ENCODE results near the gene CRLF2. TPM values are rescaled to one million over a fixed set of nuclear protein-coding genes. Genes with fewer than 3 reads are reported as not detected.
"Not testable (repeated sequence)": the region's sequence is repeated elsewhere in the genome, so short reads cannot be mapped to it uniquely, and the experiment has no call there.

CRLF2 gene, protein sequence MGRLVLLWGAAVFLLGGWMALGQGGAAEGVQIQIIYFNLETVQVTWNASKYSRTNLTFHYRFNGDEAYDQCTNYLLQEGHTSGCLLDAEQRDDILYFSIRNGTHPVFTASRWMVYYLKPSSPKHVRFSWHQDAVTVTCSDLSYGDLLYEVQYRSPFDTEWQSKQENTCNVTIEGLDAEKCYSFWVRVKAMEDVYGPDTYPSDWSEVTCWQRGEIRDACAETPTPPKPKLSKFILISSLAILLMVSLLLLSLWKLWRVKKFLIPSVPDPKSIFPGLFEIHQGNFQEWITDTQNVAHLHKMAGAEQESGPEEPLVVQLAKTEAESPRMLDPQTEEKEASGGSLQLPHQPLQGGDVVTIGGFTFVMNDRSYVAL
- total RNA-seq (ENCODE audit: insufficient read depth, low replicate concordance): 3.9 TPM

- no peak for DNase-seq (ENCODE audit: low spot score)
These were observed at the start of gene CRLF2 for GRCh38 chrX:1212532-1212931. TSS of gene CRLF2 (minus strand) at chrX:1212649. CDS start at chrX:1212634, 15 bp downstream.

DNA sequence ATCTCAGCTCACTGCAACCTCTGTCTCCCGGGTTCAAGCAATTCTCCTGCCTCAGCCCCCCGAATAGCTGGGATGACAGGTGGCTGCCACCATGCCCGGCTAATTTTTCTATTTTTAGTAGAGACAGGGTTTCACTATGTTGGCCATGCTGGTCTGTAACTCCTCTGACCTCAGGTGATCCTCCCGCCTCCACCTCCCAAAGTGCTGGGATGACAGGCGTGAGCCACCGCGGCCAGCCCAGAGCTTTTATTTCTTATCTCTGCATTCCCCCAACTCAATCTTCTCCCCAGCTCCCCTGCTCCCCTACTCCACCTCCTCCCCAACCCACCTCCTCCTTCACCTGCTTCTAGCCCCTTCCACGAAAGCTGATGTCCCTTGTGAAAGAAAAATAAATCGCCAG, 49.3 kb upstream of the CRLF2 start:
- not testable (repeated sequence) for DNase-seq (ENCODE audit: low spot score)

- DNase-seq (ENCODE audit: low spot score): no peak
These were observed 48.8 kb upstream of the CRLF2 start for GRCh38 chrX:1261285-1261684.

- no peak for DNase-seq (ENCODE audit: low spot score)
These were observed 40.4 kb upstream of the CRLF2 start for GRCh38 chrX:1252861-1253260.

DNA sequence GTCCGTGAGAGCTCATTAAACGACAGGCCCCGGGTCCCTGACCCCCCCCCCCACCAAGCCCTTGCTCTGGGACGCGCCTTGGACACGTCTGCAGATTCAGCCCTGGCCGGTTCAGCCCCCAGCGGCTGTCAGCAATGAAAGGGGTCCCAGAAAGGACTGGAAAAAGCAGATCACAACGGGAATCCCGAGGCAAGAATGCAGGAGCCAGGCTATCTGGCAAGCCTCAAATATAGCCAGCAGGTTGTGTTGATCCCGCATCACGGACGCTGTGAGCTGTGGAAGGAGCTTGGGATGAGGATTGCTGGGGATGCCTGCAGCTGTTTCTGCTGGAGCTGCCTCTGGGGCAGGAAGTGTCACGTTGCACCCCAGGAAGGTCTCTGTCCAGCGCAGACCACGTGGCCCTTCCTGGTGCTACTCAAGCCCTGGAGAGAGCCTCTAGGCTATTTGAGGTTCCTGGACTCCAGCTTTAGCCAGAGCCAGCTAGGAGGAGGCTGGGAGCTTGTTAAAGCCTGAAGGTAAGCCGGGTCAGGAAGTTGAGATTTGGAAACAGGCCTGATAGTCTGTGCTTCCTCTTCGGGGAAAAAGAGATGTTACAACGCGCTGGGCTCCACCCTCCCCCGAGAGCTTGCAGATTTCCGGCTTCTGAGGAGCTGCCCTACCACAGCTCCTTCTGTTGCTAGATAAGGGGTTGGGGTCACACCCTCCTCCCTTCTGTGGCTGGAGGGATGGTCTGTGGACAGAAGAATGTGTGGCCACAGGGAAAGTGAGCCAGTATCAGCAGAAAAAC, 36.8 kb upstream of the CRLF2 start:
- peak; percentile 83 for DNase-seq (ENCODE audit: low spot score)

GRCh38 chrX:1248331-1249061, 36.0 kb upstream of the CRLF2 start:
- DNase-seq (ENCODE audit: low spot score): peak; percentile 18

DNA sequence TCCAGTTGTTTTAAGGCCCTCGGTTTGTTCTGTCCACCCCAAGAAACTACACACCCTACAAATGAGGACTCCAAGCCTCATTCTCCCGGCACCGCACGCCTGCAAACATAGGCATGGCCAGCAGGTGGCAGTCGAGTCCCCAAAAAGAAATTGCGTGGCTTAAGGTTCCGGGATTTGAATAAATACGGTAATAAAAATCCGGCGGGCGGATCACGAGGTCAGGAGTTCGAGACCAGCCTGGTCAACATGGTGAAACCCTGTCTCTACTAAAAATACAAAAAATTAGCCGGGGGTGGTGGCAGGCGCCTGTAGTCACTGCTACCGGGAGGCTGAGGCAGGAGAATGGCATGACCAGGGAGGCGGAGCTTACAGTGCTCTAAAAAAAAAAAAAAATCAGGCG, 34.4 kb upstream of the CRLF2 start:
- peak; percentile 59 for DNase-seq (ENCODE audit: low spot score)

DNA sequence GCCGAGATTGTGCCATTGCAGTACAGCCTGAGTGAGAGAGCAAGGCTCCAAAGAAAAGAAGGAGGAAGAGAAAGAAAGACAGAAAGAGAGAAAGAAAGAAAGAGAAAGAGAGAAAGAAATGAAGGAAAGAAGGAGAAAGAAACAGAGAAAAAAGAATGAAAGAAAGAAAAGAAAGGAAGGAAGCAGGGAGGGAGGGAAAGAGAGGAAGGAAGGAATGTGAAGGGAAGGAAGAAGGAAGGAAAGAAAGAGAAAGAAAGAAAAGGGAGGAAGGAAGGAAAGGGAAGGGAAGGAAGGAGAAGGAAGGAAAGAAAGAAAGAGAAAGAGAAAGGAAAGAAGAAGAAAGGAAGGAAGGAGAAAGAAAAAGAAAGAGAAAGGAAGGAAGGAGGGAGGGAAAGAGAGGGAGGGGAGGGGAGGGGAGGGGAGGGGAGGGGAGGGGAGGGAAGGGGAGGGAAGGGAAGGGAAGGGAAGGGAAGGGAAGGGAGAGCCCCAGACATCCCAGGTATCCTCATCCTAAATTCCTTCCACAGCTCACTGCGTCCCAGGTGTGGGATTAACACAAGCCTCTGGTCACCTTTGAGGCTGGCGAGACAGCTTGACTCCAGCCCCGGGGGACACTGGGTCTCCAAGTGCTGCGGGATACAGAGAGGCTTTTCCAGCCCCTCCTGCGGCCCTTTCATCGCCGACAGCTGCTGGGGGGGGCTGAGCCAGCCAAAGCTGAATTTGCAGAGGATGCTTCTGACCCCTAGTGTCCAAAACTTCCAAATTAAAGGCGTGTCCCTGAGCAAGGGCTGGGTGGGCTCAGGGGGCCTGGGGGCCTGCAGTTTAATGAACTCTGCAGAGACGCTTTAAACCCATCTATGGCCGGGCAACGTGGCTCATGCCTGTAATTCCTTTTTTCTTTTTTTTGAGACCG, 32.0 kb upstream of the CRLF2 start:
- no peak for DNase-seq (ENCODE audit: low spot score)

DNA sequence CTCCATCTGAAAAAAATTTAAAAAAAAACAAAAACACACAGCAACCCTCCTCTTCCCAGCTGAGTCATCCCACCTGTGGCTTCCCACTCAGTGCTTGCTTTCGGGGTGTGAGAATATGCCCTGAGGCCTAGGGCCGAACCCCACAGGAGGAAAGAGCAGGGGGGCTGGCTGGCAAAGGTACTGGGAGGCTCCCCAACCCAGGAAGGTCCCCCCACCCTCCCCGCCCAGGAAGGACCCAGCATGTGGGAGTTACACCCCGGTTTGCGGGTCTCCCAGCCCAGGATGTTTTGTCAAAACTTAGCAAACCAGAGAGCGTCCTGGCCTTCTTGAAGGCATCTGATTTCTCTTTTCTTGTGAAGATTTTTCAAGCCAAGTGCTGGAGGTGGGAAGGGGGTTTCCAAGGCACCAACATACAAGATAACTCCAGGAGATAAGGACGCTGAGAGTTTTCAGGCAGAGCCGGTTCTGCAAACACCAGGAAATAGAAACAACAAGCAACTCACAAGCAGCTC, 30.5 kb upstream of the CRLF2 start:
- DNase-seq (ENCODE audit: low spot score): peak; percentile 43

GRCh38 chrX:1240551-1240950, 28.1 kb upstream of the CRLF2 start:
- DNase-seq (ENCODE audit: low spot score): not testable (repeated sequence)

GRCh38 chrX:1239681-1240142, 27.3 kb upstream of the CRLF2 start:
- DNase-seq (ENCODE audit: low spot score): peak; percentile 19

DNA sequence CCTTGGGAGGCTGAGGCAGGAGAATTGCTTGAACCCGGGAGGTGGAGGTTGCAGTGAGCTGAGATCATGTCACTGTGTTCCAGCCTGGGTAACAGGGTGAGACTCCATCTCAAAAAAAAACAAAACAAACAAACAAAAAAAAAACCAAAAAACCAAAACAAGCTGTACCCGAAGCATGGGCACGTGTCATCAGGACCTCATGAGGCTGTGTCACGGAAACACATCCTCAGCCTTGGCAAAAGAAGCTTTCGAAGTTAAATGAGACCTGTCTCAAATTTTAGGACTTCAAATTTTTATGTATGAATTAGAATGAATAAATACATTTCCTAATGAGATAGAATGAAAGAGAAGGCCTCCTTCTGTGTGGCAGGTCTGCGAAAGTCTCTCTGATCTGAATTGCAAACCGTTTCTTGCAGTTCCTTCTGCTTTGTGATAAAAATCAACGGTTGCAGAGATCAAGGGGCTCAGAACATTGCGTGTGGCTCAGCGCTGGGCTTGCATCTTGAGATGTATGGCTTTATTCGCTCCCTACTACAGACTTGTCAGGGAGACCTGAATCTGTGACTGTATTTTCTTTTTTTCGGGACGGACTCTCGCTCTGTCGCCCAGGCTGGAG, 19.5 kb upstream of the CRLF2 start:
- no peak for DNase-seq (ENCODE audit: low spot score)

DNA sequence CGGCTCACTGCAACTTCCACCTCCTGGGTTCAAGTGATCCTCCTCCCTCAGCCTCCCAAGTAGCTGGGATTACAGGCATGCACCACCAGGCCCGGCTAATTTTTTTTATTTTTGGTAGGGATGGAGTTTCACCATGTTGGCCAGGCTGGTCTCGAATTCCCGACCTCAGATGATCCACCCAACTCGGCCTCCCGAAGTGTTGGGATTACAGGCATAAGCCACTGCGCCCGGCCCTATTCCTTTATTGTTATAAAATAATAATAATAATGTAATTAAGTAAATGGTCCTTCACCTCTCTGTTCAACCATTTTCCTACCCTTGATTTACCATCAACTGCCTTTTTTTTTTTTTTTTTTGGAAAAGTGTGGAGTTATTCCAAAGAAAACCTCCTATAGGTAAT, 15.7 kb upstream of the CRLF2 start:
- not testable (repeated sequence) for DNase-seq (ENCODE audit: low spot score)

DNA sequence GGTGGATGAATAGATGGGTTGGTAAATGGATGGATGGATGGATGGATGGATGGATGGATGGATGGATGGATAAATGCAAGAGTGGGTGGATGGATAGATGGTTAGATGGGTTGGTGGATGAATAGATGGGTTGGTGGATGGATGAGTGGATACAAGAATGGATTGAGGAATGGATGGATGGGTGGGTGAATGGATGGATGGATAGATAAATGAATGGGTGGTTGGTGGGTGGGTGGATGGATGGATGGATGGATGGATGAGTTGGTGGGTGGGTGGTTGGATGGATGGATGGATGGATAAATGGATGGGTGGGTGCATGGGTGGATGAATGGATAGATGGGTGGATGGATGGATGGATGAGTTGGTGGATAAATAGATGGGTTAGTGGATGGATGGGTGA, 13.8 kb upstream of the CRLF2 start:
- DNase-seq (ENCODE audit: low spot score): no peak

DNA sequence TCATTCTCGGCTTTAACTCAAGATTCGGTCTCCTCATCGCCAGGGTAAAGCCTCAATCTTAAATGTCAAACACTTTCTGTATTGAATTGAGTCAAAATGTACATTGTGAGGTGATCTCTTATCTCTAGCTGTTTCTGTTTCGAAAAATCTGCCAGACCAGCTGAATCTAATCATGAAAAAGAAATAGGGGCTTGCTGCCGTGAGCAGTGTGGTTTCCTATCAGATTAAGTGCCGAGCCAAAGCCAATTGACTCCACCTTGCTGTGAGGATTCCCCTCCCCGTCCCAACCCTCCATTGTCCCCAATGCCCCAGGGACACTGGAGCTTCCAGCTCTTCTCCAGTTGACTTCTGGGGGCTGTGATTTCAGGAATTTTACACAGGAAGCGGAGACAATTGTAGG, 12.5 kb upstream of the CRLF2 start:
- DNase-seq (ENCODE audit: low spot score): no peak

DNA sequence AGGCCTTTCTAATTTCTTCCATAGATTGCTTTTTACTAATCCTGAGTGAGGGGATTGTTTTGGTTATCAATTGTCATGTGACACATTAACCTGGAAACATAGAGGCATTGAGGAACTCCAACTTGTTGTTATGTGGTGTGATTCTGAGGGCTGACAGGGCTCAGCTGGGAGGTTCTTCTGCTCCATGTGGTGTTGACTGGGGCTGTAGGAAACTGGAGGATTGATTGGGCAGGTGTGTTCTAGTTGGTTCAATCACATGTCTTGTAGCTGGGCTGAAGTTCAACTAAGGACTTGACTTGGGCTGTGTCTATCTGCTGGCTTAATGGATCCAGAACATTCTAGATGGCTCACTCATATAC, 10.8 kb upstream of the CRLF2 start:
- DNase-seq (ENCODE audit: low spot score): no peak

DNA sequence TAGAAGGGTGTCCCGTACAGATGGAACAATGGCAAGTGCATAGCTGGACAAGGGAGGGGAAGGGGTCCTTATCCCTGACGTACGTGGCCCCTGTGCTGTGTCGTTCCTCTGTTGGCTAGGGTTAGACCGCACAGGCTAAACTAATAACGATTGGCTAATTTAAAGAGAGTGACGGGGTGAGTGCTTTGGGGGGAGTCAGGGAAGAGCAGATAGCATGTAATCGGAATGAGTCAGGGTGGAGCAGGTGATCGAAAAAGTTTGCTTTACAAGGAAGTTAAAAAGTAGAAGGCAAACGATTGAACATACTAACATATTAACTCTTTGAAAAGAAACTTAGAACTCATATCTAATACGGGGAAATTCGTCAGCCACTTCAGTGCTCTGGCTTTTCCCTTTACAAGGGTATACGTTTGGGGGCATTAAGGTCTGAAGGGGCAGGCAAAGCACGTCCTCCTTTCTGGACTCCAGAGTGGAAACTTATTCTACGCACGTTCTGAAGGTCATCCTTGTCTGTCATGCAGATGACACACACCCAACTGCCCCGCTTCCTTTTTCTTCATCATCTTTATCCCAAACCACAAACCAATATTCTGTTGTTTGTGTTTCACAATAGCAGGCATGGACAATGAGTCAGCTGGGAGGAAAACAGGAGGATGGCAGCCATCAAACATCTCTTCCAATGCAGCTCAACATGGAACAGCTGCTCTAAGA, 10.2 kb upstream of the CRLF2 start:
- DNase-seq (ENCODE audit: low spot score): no peak

- no peak for DNase-seq (ENCODE audit: low spot score)
These were observed 8.9 kb upstream of the CRLF2 start for GRCh38 chrX:1221296-1221845.

DNA sequence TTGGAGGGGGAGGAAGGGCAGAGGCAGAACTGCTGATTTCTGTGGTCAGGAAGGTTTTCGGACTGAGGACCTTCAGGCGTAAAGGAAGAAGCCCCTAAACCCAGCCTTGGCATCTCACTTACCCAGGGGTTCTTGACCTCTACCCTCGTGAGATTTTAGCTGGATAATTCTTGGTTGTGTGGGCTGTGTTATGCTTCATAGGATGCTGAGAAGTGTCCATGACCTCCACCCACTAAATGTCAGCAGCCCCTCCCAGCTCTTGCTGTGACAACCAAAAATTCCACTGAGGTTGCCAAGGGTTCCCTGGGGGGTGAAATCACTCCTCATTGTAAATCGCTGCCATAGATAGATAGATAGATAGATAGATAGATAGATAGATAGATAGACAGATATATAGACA, 5.8 kb upstream of the CRLF2 start:
- no peak for DNase-seq (ENCODE audit: low spot score)
